ENCODE measurements around the gene DDX50. TPM values are rescaled to one million over a fixed set of nuclear protein-coding genes. Genes with fewer than 3 reads are reported as not detected.
"Not testable (repeated sequence)": the region's sequence is repeated elsewhere in the genome, so short reads cannot be mapped to it uniquely, and the experiment has no call there.

Gene DDX50
- polyA plus RNA-seq, 2 of the 4 experiments (the other 2 are of a cell fraction), result 35.1 to 64.6 TPM

DNA sequence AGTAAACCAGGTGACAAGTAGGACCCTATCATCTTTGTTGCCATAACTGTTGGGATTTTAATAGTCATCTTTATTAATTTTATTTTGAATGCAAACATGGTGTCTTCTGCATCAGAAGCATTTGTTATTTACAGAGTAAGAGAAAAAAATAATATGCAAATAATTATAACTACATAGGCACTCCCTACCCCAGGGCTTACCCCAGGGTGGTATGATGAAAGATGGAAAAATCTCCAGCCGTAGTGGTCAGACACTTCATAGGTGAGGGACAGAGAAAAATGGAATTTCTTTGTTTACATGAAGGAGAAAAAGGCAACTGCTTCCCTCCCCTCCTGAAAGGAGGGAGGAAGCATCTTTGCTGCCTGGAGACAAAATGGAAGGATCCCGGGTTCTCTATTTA, 44.1 kb upstream of the DDX50 start:
- no peak overlapping the region for H3K27ac ChIP-seq
- 25% methylated on average over 2 of the region's 2 CpGs for WGBS (ENCODE audit: missing lambda C conversion rate)
- TF ChIP-seq MYC (IDR thresholded peaks at IDR 0.05; ENCODE audit: borderline replicate concordance, low read length), result no peak
- TF ChIP-seq, protein P1, sequence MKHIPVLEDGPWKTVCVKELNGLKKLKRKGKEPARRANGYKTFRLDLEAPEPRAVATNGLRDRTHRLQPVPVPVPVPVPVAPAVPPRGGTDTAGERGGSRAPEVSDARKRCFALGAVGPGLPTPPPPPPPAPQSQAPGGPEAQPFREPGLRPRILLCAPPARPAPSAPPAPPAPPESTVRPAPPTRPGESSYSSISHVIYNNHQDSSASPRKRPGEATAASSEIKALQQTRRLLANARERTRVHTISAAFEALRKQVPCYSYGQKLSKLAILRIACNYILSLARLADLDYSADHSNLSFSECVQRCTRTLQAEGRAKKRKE (CRISPR knock-in tag; IDR thresholded peaks at IDR 0.05; ENCODE audit: low read depth), result no peak
- H3K4me1 ChIP-seq, result no peaks in the 10 kb centered on the region
- POLR2A ChIA-PET, result no interaction called here
- H3K4me2 ChIP-seq, result no peak overlapping the region
- DNase-seq (ENCODE audit: low read depth in 1 of 2, low spot score in 1 of 2) (no peak), ATAC-seq (no peak), FAIRE-seq (no peak)
- no peak overlapping the region for H3K4me3 ChIP-seq
- H3K9me3 ChIP-seq, result peaks cover 10% of the 10 kb centered on the region
- CTCF ChIA-PET, result interaction anchor here (1.2 to 2.4 kb wide), 2 partner anchors 8 to 450 kb away, joined by 3 to 8 read pairs; partner anchors contain the start of gene RUFY2

GRCh38 chr10:68861253-68861652, 39.9 kb upstream of the DDX50 start:
- Histone ChIP-seq H3K4me3 (no peak overlapping the region), H3K9me3 (0 out of 3 replicates have a peak, but pooled peaks cover 3% of the 10 kb centered on the region), H3K27ac (no peak overlapping the region), H3K4me1 (no peaks in the 10 kb centered on the region), H3K4me2 (no peak overlapping the region)
- ChIA-PET CTCF (interaction anchor here (0.6 to 1.3 kb wide), 2 partner anchors 79 to 137 kb away, joined by 4 read pairs; no protein-coding TSS in a partner anchor), POLR2A (no interaction called here)
- DNase-seq (ENCODE audit: low read depth in 1 of 2, low spot score in 1 of 2) (peak in 1 of 2 experiments; percentile 11), FAIRE-seq (no peak), ATAC-seq (no peak)
- TF ChIP-seq ZC3H11A (IDR thresholded peaks at IDR 0.05) (no peak), PBX3 (IDR thresholded peaks at IDR 0.05) (no peak), TFCP2L1 (CRISPR knock-in tag; IDR thresholded peaks at IDR 0.05) (no peak), EHMT2 (IDR thresholded peaks at IDR 0.05; ENCODE audit: low read depth) (no peak), JUN (IDR thresholded peaks at IDR 0.05) (no peak)
- 32% methylated on average over 5 of the region's 5 CpGs for WGBS (ENCODE audit: missing lambda C conversion rate)

- CTCF ChIA-PET, result interaction anchor here (1.2 to 1.6 kb wide), 3 partner anchors 12 to 333 kb away, joined by 3 to 5 read pairs (median 4); no protein-coding TSS in a partner anchor
- FAIRE-seq, result no peak
- H3K27ac ChIP-seq, result no peak overlapping the region
- H3K4me2 ChIP-seq, result no peak overlapping the region
- no peak overlapping the region for H3K4me3 ChIP-seq
- ATAC-seq, result no peak
- no peak for DNase-seq (ENCODE audit: low read depth in 1 of 2, low spot score in 1 of 2)
- no peaks in the 10 kb centered on the region for H3K4me1 ChIP-seq
- TF ChIP-seq ZC3H11A (IDR thresholded peaks at IDR 0.05) (no peak), HMGXB4 (CRISPR knock-in tag; IDR thresholded peaks at IDR 0.05; ENCODE audit: borderline replicate concordance) (no peak), E2F6 (IDR thresholded peaks at IDR 0.05; ENCODE audit: borderline replicate concordance, low read depth) (no peak), HES2 (IDR thresholded peaks at IDR 0.05) (no peak), SMC3 (IDR thresholded peaks at IDR 0.05) (no peak), HEYL (CRISPR knock-in tag; IDR thresholded peaks at IDR 0.05) (no peak), RAD21 (conservative IDR thresholded peaks at IDR 0.05 in 1 of 2, IDR thresholded peaks at IDR 0.05 in 1 of 2) (no peak), NR3C1 (IDR thresholded peaks at IDR 0.05) (no peak), MAZ (IDR thresholded peaks at IDR 0.05; ENCODE audit: borderline replicate concordance, low read depth, low read length) (no peak), EHMT2 (IDR thresholded peaks at IDR 0.05; ENCODE audit: low read depth) (no peak), TFCP2L1 (CRISPR knock-in tag; IDR thresholded peaks at IDR 0.05) (no peak), CBX2 (IDR thresholded peaks at IDR 0.05; ENCODE audit: borderline replicate concordance, low read depth) (no peak), CHD4 (IDR thresholded peaks at IDR 0.05; ENCODE audit: borderline replicate concordance) (no peak), USF2 (IDR thresholded peaks at IDR 0.05) (no peak), FOSL2 (IDR thresholded peaks at IDR 0.05) (no peak), FOSL2 (CRISPR knock-in tag; IDR thresholded peaks at IDR 0.05) (no peak), ZFP36 (IDR thresholded peaks at IDR 0.05; ENCODE audit: borderline replicate concordance, partially characterized antibody) (no peak)
- TF ChIP-seq, protein P1 (CRISPR knock-in tag; IDR thresholded peaks at IDR 0.05; ENCODE audit: low read depth), result no peak
- H3K9me3 ChIP-seq, result peaks cover 10% of the 10 kb centered on the region; the same call in 2 of the 3 replicates
- WGBS (ENCODE audit: missing lambda C conversion rate), result 88% methylated on average over 1 of the region's 1 CpG
- POLR2A ChIA-PET, result no interaction called here
Measured at GRCh38 chr10:68864611-68865010, 36.5 kb upstream of the DDX50 start.

- H3K27ac ChIP-seq; H3K9me3 ChIP-seq; H3K4me2 ChIP-seq; POLR2A ChIA-PET; ATAC-seq; FAIRE-seq; DNase-seq (ENCODE audit: low read depth in 1 of 2, low spot score in 1 of 2); H3K4me3 ChIP-seq: not testable (repeated sequence)
- WGBS (ENCODE audit: missing lambda C conversion rate), result 76% methylated on average over 8 of the region's 8 CpGs
- CTCF ChIA-PET, result interaction anchor here (0.5 to 1.5 kb wide), 4 partner anchors 11 to 29 kb away, joined by 3 to 4 read pairs (median 4); no protein-coding TSS in a partner anchor
- H3K4me1 ChIP-seq, result peaks cover 13% of the 10 kb centered on the region; the same call in 2 of the 3 replicates
Measured at GRCh38 chr10:68868173-68868572, 32.9 kb upstream of the DDX50 start.

Measured in A549 (cell line).